Mammary epithelial cell (primary cell): ENCODE measurements around the gene TKT.

Experiments used
- CTCF ChIP-seq, 2 donors: IDR thresholded peaks in 1 of 2; conservative IDR thresholded peaks in 1 of 2; 2 replicates each; pipeline ENCODE4 v1.5.1; 2011 to 2012; ENCODE audit warnings: inconsistent platforms in 2 of 2, low read length in 2 of 2, mild to moderate bottlenecking in 2 of 2, control low read depth in 1 of 2, low read depth in 1 of 2; ENCODE audit not compliant: insufficient read depth in 1 of 2; ENCODE audit errors: extremely low read depth in 1 of 2
- EZH2 ChIP-seq: IDR thresholded peaks from 2 replicates; pipeline ENCODE4 v1.6.1; 2012; ENCODE audit warnings: low read length, inconsistent platforms, borderline replicate concordance

- no peak for TF ChIP-seq CTCF (conservative IDR thresholded peaks at IDR 0.05 in 1 of 2, IDR thresholded peaks at IDR 0.05 in 1 of 2; ENCODE audit: extremely low read depth in 1 of 2, insufficient read depth in 1 of 2, low read depth in 1 of 2, low read length in 2 of 2)
- TF ChIP-seq EZH2: no peak
Observed at GRCh38 chr3:53248161-53248560, 7.7 kb downstream of the TKT start.
